ENCODE results near the gene B3GAT2.
"Not testable (repeated sequence)": the region's sequence is repeated elsewhere in the genome, so short reads cannot be mapped to it uniquely, and the experiment has no call there.

The B3GAT2 gene

GRCh38 chr6:70952608-70953165 is 4.2 kb downstream of the B3GAT2 start:
- TF ChIP-seq MYC (IDR thresholded peaks at IDR 0.05; ENCODE audit: low read depth, low read length) = no peak
- TF ChIP-seq MAX (IDR thresholded peaks at IDR 0.05; ENCODE audit: low read depth, low read length) = no peak
- TF ChIP-seq CTCF (IDR thresholded peaks at IDR 0.05; ENCODE audit: low read depth, low read length) = no peak
- TF ChIP-seq POLR2A (IDR thresholded peaks at IDR 0.05; ENCODE audit: extremely low read depth, insufficient read length) = no peak
- no peak for DNase-seq (ENCODE audit: low read depth)
- no peak overlapping the region for H3K4me3 ChIP-seq (ENCODE audit: low read depth, low read length)

GRCh38 chr6:70944321-70944720 is 12.5 kb downstream of the B3GAT2 start:
- H3K4me3 ChIP-seq (ENCODE audit: low read depth, low read length); DNase-seq (ENCODE audit: low read depth): not testable (repeated sequence)

GRCh38 chr6:70933853-70934252 is 23.0 kb downstream of the B3GAT2 start:
- DNase-seq (ENCODE audit: low read depth) = no peak
- TF ChIP-seq MYC (IDR thresholded peaks at IDR 0.05; ENCODE audit: low read depth, low read length) = no peak
- no peak for TF ChIP-seq CTCF (IDR thresholded peaks at IDR 0.05; ENCODE audit: low read depth, low read length)
- no peak for TF ChIP-seq POLR2A (IDR thresholded peaks at IDR 0.05; ENCODE audit: extremely low read depth, insufficient read length)
- TF ChIP-seq MAX (IDR thresholded peaks at IDR 0.05; ENCODE audit: low read depth, low read length) = no peak
- no peak overlapping the region for H3K4me3 ChIP-seq (ENCODE audit: low read depth, low read length)

- no peak overlapping the region for H3K4me3 ChIP-seq (ENCODE audit: low read depth, low read length)
- DNase-seq (ENCODE audit: low read depth) = no peak
- TF ChIP-seq CTCF (IDR thresholded peaks at IDR 0.05; ENCODE audit: low read depth, low read length) (no peak), POLR2A (IDR thresholded peaks at IDR 0.05; ENCODE audit: extremely low read depth, insufficient read length) (no peak), MAX (IDR thresholded peaks at IDR 0.05; ENCODE audit: low read depth, low read length) (no peak), MYC (IDR thresholded peaks at IDR 0.05; ENCODE audit: low read depth, low read length) (no peak)
These were observed 51.1 kb downstream of the B3GAT2 start for GRCh38 chr6:70905742-70906141.

- H3K4me3 ChIP-seq (ENCODE audit: low read depth, low read length) = no peak overlapping the region
- TF ChIP-seq MYC (IDR thresholded peaks at IDR 0.05; ENCODE audit: low read depth, low read length) = no peak
- TF ChIP-seq CTCF (IDR thresholded peaks at IDR 0.05; ENCODE audit: low read depth, low read length) = no peak
- TF ChIP-seq MAX (IDR thresholded peaks at IDR 0.05; ENCODE audit: low read depth, low read length) = no peak
- no peak for TF ChIP-seq POLR2A (IDR thresholded peaks at IDR 0.05; ENCODE audit: extremely low read depth, insufficient read length)
- DNase-seq (ENCODE audit: low read depth) = no peak
These were observed 53.0 kb downstream of the B3GAT2 start for GRCh38 chr6:70903665-70904452.

GRCh38 chr6:70901324-70901723 is 55.5 kb downstream of the B3GAT2 start:
- no peak overlapping the region for H3K4me3 ChIP-seq (ENCODE audit: low read depth, low read length)
- DNase-seq (ENCODE audit: low read depth) = no peak
- no peak for TF ChIP-seq POLR2A (IDR thresholded peaks at IDR 0.05; ENCODE audit: extremely low read depth, insufficient read length)
- TF ChIP-seq CTCF (IDR thresholded peaks at IDR 0.05; ENCODE audit: low read depth, low read length) = peak; percentile 43
- TF ChIP-seq MYC (IDR thresholded peaks at IDR 0.05; ENCODE audit: low read depth, low read length) = no peak
- no peak for TF ChIP-seq MAX (IDR thresholded peaks at IDR 0.05; ENCODE audit: low read depth, low read length)
